Stimulated activated naive CD8-positive, alpha-beta T cell treated with anti-CD3 and anti-CD28 coated beads, Interleukin-15, amount 100 ng/mL, for 72 hours (primary cell): Measurements from ENCODE around the gene ZNF711.
A peak's percentile ranks its signal among the peaks of the same experiment; 100 is the strongest.
"Not testable (repeated sequence)": the region's sequence is repeated elsewhere in the genome, so short reads cannot be mapped to it uniquely, and the experiment has no call there.

ENCODE experiments used
- ATAC-seq: fragments of 150-1000 bp; cut with Tn5 transposase; 2 replicates; pipeline ENCODE4 v1.10.0; 2021; ENCODE audit warnings: mild to moderate bottlenecking, moderate library complexity
- DNase-seq, 2 donors: peaks; one replicate each; pipeline ENCODE4 v3.0.0; 2021 to 2022
- H3K27ac Mint-ChIP-seq, 2 donors: one replicate each; pipeline ENCODE4 v1.8.0; 2022; ENCODE audit warnings: mild to moderate bottlenecking in 2 of 2, mixed read lengths in 2 of 2, moderate library complexity in 2 of 2
- H3K27me3 Mint-ChIP-seq: one replicate; pipeline ENCODE4 v1.8.0; 2022; ENCODE audit warnings: mixed read lengths
- H3K4me1 Mint-ChIP-seq: one replicate; pipeline ENCODE4 v1.8.0; 2022; ENCODE audit warnings: mild to moderate bottlenecking, mixed read lengths
- H3K4me3 Mint-ChIP-seq, 2 donors: one replicate each; pipeline ENCODE4 v1.8.0; 2022; ENCODE audit warnings: mild to moderate bottlenecking in 2 of 2, mixed read lengths in 2 of 2, moderate library complexity in 1 of 2
- H3K9me3 Mint-ChIP-seq, 2 donors: one replicate each; pipeline ENCODE4 v1.8.0; 2022; ENCODE audit warnings: mixed read lengths in 2 of 2

Gene ZNF711

GRCh38 chrX:85243761-85244449, at the start of gene ZNF711, which contains the start of gene SATL1:
Gene ZNF711, plus strand, starts transcription at chrX:85243991. Its CDS starts 3,582 bp downstream, at chrX:85247573.
Gene SATL1, minus strand, starts transcription at chrX:85243779. Its CDS starts 134,811 bp downstream, at chrX:85108968.
- Mint-ChIP-seq H3K9me3 (no peaks in the 10 kb centered on the region), H3K27ac (peak within 1 kb of the TSS; percentile 79 to 90), H3K4me1 (no peaks in the 10 kb centered on the region), H3K4me3 (peak within 1 kb of the TSS; percentile 87 to 90), H3K27me3 (peaks cover 15% of the 10 kb centered on the region)
- ATAC-seq (peak; percentile 77), DNase-seq (peak; percentile 10 to 19)

GRCh38 chrX:85196319-85196718, 47.5 kb upstream of the ZNF711 start:
- H3K27ac Mint-ChIP-seq: no peak overlapping the region
- DNase-seq (no peak), ATAC-seq (no peak)
- peaks cover 0 to 5% of the 10 kb centered on the region in 2 donors for H3K9me3 Mint-ChIP-seq
- no peaks in the 10 kb centered on the region for H3K4me1 Mint-ChIP-seq
- no peak overlapping the region for H3K4me3 Mint-ChIP-seq
- H3K27me3 Mint-ChIP-seq: no peaks in the 10 kb centered on the region

DNA sequence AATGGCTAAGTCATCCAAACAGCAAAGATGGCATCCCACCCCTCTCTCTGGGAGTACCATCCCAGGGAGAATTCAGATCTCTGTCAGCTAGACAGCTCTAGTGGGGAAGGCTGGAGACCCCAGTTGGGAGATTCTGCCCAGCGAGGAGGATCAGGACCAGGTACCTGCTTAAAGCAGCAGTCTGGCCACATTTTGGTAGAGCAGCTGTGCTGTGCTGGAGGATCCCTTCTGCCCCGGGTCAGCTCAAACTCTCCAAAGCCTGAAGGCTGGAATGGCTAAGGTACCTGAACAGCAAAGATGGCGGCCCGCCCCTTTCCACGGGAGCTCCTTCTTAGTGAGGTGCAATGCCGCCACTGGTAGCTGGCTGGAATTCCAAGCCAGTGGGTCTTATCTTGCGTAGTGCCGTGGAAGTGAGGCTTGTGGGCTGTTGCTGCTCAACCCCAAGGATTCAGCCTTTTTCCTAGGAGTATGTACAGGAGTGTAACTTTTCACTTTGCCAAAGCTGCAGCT, 40.3 kb upstream of the ZNF711 start:
- Mint-ChIP-seq H3K4me3 (no peak overlapping the region), H3K27ac (no peak overlapping the region), H3K4me1 (no peaks in the 10 kb centered on the region), H3K9me3 (no peaks in the 10 kb centered on the region), H3K27me3 (no peaks in the 10 kb centered on the region)
- no peak for DNase-seq
- ATAC-seq: no peak

GRCh38 chrX:85213792-85214530, 29.8 kb upstream of the ZNF711 start:
- no peaks in the 10 kb centered on the region for H3K4me1 Mint-ChIP-seq
- no peak overlapping the region for H3K4me3 Mint-ChIP-seq
- no peaks in the 10 kb centered on the region for H3K9me3 Mint-ChIP-seq
- peaks cover 9% of the 10 kb centered on the region for H3K27me3 Mint-ChIP-seq
- ATAC-seq (no peak), DNase-seq (no peak)
- H3K27ac Mint-ChIP-seq: no peak overlapping the region

DNA sequence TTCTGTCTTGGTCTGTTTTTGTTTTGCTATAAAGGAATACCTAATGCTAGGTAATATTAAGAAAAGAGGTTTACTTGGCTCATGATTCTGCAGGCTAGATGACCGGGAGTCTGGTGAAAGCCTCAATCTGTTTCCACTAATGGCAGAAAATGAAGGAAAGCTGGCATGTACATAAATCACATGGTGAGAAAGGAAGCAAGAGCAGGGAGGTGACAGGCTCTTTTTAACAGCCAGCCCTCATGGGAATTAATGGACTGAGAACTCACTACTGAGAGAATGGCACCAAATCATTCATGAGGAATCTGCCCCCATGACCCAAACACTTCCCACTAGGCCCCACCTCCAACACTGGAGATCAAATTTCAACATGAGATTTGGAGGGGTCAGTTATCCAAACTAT, 27.8 kb upstream of the ZNF711 start:
- DNase-seq (no peak), ATAC-seq (no peak)
- no peaks in the 10 kb centered on the region for H3K27me3 Mint-ChIP-seq
- peaks cover 3% of the 10 kb centered on the region for H3K4me1 Mint-ChIP-seq
- H3K9me3 Mint-ChIP-seq: peaks cover 0 to 4% of the 10 kb centered on the region in 2 donors
- no peak overlapping the region for H3K27ac Mint-ChIP-seq
- H3K4me3 Mint-ChIP-seq: no peak overlapping the region

- no peak for DNase-seq
- Mint-ChIP-seq H3K9me3 (peaks cover 6 to 9% of the 10 kb centered on the region in 2 donors), H3K4me1 (peaks cover 8% of the 10 kb centered on the region), H3K4me3 (no peak overlapping the region), H3K27me3 (no peaks in the 10 kb centered on the region), H3K27ac (peak overlapping the region in 1 of 2 donors; percentile 87)
- no peak for ATAC-seq
Observed at GRCh38 chrX:85221361-85221760, 22.4 kb upstream of the ZNF711 start.

- DNase-seq (no peak), ATAC-seq (no peak)
- Mint-ChIP-seq H3K9me3 (peaks cover 6 to 9% of the 10 kb centered on the region in 2 donors), H3K27me3 (no peaks in the 10 kb centered on the region), H3K27ac (no peak overlapping the region), H3K4me3 (no peak overlapping the region), H3K4me1 (peaks cover 8% of the 10 kb centered on the region)
Observed at GRCh38 chrX:85223359-85223758, 20.4 kb upstream of the ZNF711 start.

DNA sequence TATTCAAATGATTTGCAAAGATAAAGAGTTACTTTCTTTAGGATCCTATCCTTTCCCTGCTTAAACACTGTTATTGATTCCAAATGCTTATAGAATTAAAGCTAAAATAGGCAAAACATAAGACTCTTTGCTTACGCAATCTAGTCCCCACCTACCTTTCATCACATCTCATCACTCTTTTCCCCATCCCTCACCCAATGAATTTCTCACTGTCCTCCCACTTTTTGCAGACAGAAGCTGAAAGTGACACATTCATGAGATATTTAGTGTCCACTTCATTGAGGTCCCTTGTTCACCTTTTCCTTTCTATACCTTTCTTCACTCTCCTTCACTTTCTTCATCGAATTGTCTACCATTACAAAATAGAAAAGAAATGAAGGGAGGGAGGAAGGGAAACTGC, 636 bp upstream of the ZNF711 start:
- Mint-ChIP-seq H3K27ac (no peak overlapping the region), H3K9me3 (no peaks in the 10 kb centered on the region), H3K4me3 (peak overlapping the region; percentile 44 to 90), H3K27me3 (peaks cover 15% of the 10 kb centered on the region), H3K4me1 (no peaks in the 10 kb centered on the region)
- DNase-seq (no peak), ATAC-seq (no peak)

- H3K27ac Mint-ChIP-seq: peak overlapping the region; percentile 79 to 90
Observed at GRCh38 chrX:85244450-85245211, 840 bp downstream of the ZNF711 start.

DNA sequence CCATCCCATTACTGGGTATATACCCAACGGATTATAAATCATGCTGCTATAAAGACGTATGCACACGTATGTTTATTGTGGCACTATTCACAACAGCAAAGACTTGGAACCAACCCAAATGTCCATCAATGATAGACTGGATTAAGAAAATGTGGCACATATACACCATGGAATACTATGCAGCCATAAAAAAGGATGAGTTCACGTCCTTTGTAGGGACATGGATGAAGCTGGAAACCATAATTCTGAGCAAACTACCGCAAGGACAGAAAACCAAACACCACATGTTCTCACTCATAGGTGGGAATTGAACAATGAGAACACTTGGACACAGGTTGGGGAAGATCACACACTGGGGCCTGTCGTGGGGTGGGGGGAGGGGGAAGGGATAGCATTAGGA, 41.5 kb downstream of the ZNF711 start:
- H3K27me3 Mint-ChIP-seq, ATAC-seq, H3K4me3 Mint-ChIP-seq, DNase-seq, H3K27ac Mint-ChIP-seq, H3K4me1 Mint-ChIP-seq, H3K9me3 Mint-ChIP-seq: not testable (repeated sequence)

More at GRCh38 chrX:85244450-85245211, 840 bp downstream of the ZNF711 start:
- Mint-ChIP-seq H3K4me3 (peak overlapping the region; percentile 87 to 90), H3K27me3 (peaks cover 15% of the 10 kb centered on the region), H3K4me1 (no peaks in the 10 kb centered on the region), H3K9me3 (no peaks in the 10 kb centered on the region)
- DNase-seq: peak; percentile 4 to 9
- ATAC-seq: peak; percentile 75

DNA sequence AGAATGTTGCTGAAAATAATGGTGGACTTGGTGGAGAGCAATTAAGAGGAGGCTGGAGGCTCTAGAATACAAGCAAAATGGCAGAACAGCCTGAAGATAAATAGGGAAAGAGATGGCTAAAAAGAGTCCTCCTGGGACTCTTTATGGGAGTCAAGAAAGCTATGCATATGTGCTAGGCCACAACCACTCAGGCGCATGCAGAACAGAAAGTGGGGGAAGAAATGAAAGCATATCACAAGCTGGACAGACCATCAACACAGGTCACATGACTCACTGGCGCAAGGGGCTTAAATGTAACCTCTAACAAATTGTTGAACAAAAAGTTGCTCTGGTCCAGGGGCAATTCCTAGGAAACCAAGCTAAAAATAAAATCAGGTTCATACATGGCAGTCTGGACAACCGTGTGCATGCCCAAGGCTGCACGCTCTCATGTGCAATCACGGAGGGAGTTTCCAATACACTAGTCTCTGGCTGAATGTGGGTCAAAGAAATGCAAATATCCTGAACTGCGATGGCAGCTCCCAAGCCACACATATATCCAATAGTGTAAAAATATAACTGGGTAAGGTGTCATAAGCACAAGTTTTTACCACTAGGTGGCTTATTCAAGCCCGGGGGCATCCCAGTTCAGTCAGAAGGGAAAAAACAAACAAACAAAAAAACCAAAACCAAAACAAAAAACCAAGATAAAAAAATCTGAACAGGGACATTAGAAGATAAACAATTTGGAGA, 45.4 kb downstream of the ZNF711 start:
- H3K27me3 Mint-ChIP-seq: no peaks in the 10 kb centered on the region
- peaks cover 5 to 13% of the 10 kb centered on the region in 2 donors for H3K9me3 Mint-ChIP-seq
- H3K4me3 Mint-ChIP-seq: no peak overlapping the region
- no peak overlapping the region for H3K27ac Mint-ChIP-seq
- no peak for DNase-seq
- no peaks in the 10 kb centered on the region for H3K4me1 Mint-ChIP-seq
- ATAC-seq: no peak

DNA sequence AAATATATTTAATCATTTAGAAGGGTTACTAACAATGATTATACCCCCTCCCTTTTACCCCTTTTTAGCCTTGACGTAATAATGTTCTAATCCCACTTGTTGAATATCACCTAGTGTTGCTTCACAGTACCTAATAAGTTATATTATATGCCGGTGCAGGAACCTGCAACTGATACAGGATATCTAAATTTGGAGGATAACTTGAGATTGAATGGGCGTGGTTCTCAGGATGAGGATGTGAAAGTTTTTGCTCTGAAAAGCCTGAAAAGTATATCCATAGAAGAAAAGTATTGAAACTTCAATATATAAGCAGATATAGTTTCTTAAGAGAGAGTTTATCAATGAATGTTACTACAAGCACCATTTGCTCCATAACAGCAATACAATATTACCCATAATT, 59.8 kb downstream of the ZNF711 start:
- ATAC-seq: no peak
- Mint-ChIP-seq H3K27ac (no peak overlapping the region), H3K9me3 (no peaks in the 10 kb centered on the region), H3K27me3 (no peaks in the 10 kb centered on the region), H3K4me1 (no peaks in the 10 kb centered on the region), H3K4me3 (no peak overlapping the region)
- no peak for DNase-seq

GRCh38 chrX:85309717-85310116, 65.9 kb downstream of the ZNF711 start:
- no peak for ATAC-seq
- no peak overlapping the region for H3K27ac Mint-ChIP-seq
- H3K27me3 Mint-ChIP-seq: no peaks in the 10 kb centered on the region
- H3K4me3 Mint-ChIP-seq: no peak overlapping the region
- H3K4me1 Mint-ChIP-seq: no peaks in the 10 kb centered on the region
- no peaks in the 10 kb centered on the region for H3K9me3 Mint-ChIP-seq
- no peak for DNase-seq

DNA sequence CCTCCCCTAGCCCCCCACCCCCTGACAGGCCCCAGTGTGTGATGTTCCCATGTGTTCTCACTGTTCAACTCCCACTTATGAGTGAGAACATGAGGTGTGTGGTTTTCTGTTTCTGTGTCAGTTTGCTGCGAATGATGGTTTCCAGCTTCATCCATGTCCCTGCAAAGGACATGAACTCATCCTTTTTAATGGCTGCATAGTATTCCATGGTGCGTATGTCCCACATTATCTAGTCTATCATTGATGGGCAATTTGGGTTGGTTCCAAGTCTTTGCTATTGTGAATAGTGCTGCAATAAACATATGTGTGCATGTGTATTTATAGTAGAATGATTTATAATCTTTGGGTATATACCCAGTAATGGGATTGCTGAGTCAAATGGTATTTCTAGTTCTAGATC, 67.6 kb downstream of the ZNF711 start:
- not testable (repeated sequence) for ATAC-seq, DNase-seq, H3K27ac Mint-ChIP-seq, H3K27me3 Mint-ChIP-seq, H3K4me1 Mint-ChIP-seq, H3K9me3 Mint-ChIP-seq, H3K4me3 Mint-ChIP-seq
